OCI-LY1 (cell line): ENCODE measurements around the gene PACSIN2.

Experiments
- H2AFZ ChIP-seq: fragments of 200-600 bp; sonication (generic), shearing (Covaris generic); 2 replicates; pipeline ENCODE4 v1.6.0; 2014; ENCODE audit warnings: antibody characterized with exemption, mild to moderate bottlenecking, low read length
- H3F3A ChIP-seq: fragments of 200-600 bp; sonication (generic), shearing (Covaris generic); 2 replicates; pipeline ENCODE4 v1.6.0; 2014; ENCODE audit warnings: mild to moderate bottlenecking, antibody characterized with exemption, low read length, moderate library complexity; ENCODE audit not compliant: insufficient read depth
- H3K27ac ChIP-seq: fragments of 200-600 bp; sonication (generic); 2 replicates; pipeline ENCODE4 v1.5.1; 2014; ENCODE audit warnings: low read length, mixed run types, mild to moderate bottlenecking, low read depth; ENCODE audit not compliant: poor library complexity, severe bottlenecking
- H3K27me3 ChIP-seq: fragments of 200-600 bp; sonication (generic); 2 replicates; pipeline ENCODE4 v1.6.0; 2014; ENCODE audit warnings: antibody characterized with exemption, mild to moderate bottlenecking, low read length, moderate library complexity; ENCODE audit not compliant: insufficient read depth
- H3K36me3 ChIP-seq: fragments of 200-600 bp; sonication (generic); 2 replicates; pipeline ENCODE4 v1.6.1; 2014; ENCODE audit warnings: mild to moderate bottlenecking, antibody characterized with exemption, low read length, moderate library complexity, mixed read lengths; ENCODE audit not compliant: insufficient read depth
- H3K4me1 ChIP-seq: fragments of 200-600 bp; sonication (generic); 2 replicates; pipeline ENCODE4 v1.5.1; 2014; ENCODE audit warnings: mild to moderate bottlenecking, low read length, moderate library complexity; ENCODE audit not compliant: insufficient read depth, severe bottlenecking
- H3K4me2 ChIP-seq: fragments of 200-600 bp; sonication (generic), shearing (Covaris generic); 2 replicates; pipeline ENCODE4 v1.6.1; 2014; ENCODE audit warnings: low read length
- H3K4me3 ChIP-seq: fragments of 200-600 bp; sonication (generic); 2 replicates; pipeline ENCODE4 v1.5.1; 2014; ENCODE audit warnings: low read length, low read depth, mild to moderate bottlenecking, mixed read lengths; ENCODE audit not compliant: poor library complexity, severe bottlenecking
- H3K79me2 ChIP-seq: fragments of 200-600 bp; shearing (Covaris generic); 2 replicates; pipeline ENCODE4 v1.6.1; 2016; ENCODE audit warnings: mixed run types, low read length, mixed read lengths; ENCODE audit not compliant: insufficient read depth
- H3K9ac ChIP-seq: fragments of 200-600 bp; sonication (generic), shearing (Covaris generic); 2 replicates; pipeline ENCODE4 v1.6.1; 2014; ENCODE audit warnings: mild to moderate bottlenecking, low read length, mixed read lengths
- H3K9me2 ChIP-seq: fragments of 200-600 bp; sonication (generic), shearing (Covaris generic); 2 replicates; pipeline ENCODE4 v1.6.1; 2014; ENCODE audit warnings: low read depth, mild to moderate bottlenecking, low read length, mixed read lengths
- H3K9me3 ChIP-seq: fragments of 200-600 bp; shearing (Covaris generic); 2 replicates; pipeline ENCODE4 v1.6.1; 2014; ENCODE audit warnings: low read length, mixed read lengths
- H4K20me1 ChIP-seq: fragments of 200-600 bp; sonication (generic), shearing (Covaris generic); 2 replicates; pipeline ENCODE4 v1.6.0; 2016; ENCODE audit warnings: mild to moderate bottlenecking, low read length; ENCODE audit not compliant: insufficient read depth
- CTCF ChIP-seq: fragments of 200-600 bp; sonication (generic), shearing (Covaris generic); IDR thresholded peaks from 2 replicates; pipeline ENCODE4 v1.5.1; 2017; ENCODE audit warnings: mild to moderate bottlenecking, antibody characterized with exemption, low read length, moderate library complexity, mixed read lengths
- EZH2 ChIP-seq: fragments of 200-600 bp; sonication (generic), shearing (Covaris generic); IDR thresholded peaks from 2 replicates; pipeline ENCODE4 v1.8.0; 2017; ENCODE audit warnings: borderline replicate concordance, mixed run types, mild to moderate bottlenecking, antibody characterized with exemption, low read length, moderate library complexity, mixed read lengths

The PACSIN2 gene

GRCh38 chr22:42885446-42885845, 129.5 kb downstream of the PACSIN2 start:
- no peak for TF ChIP-seq CTCF
- no peak for TF ChIP-seq EZH2
- Histone ChIP-seq H3K27me3 (no peaks in the 10 kb centered on the region), H3K9ac (no peak overlapping the region), H3K4me1 (peaks cover 10% of the 10 kb centered on the region), H4K20me1 (no peaks in the 10 kb centered on the region), H2AFZ (no peak overlapping the region), H3K9me3 (no peaks in the 10 kb centered on the region), H3F3A (no peaks in the 10 kb centered on the region), H3K9me2 (no peaks in the 10 kb centered on the region), H3K4me2 (no peak overlapping the region), H3K27ac (no peak overlapping the region), H3K36me3 (peaks cover 6% of the 10 kb centered on the region; the same call in 1 of the 2 replicates), H3K4me3 (no peak overlapping the region), H3K79me2 (no peaks in the 10 kb centered on the region)

GRCh38 chr22:42884616-42885375, 130.2 kb downstream of the PACSIN2 start:
- Histone ChIP-seq H3K9me2 (no peaks in the 10 kb centered on the region), H2AFZ (no peak overlapping the region), H3K4me3 (no peak overlapping the region), H3K27ac (no peak overlapping the region), H3K4me1 (peaks cover 10% of the 10 kb centered on the region), H3K36me3 (peaks cover 6% of the 10 kb centered on the region; the same call in 1 of the 2 replicates), H3F3A (no peaks in the 10 kb centered on the region), H3K9ac (no peak overlapping the region), H4K20me1 (no peaks in the 10 kb centered on the region), H3K9me3 (no peaks in the 10 kb centered on the region), H3K27me3 (no peaks in the 10 kb centered on the region), H3K4me2 (no peak overlapping the region), H3K79me2 (no peaks in the 10 kb centered on the region)
- TF ChIP-seq CTCF (no peak), EZH2 (no peak)

- H3K27ac ChIP-seq, result no peak overlapping the region
These were observed 131.0 kb downstream of the PACSIN2 start for GRCh38 chr22:42883970-42884369.

More at GRCh38 chr22:42883970-42884369, 131.0 kb downstream of the PACSIN2 start:
- no peaks in the 10 kb centered on the region for H4K20me1 ChIP-seq
- no peak overlapping the region for H2AFZ ChIP-seq
- no peak overlapping the region for H3K4me2 ChIP-seq
- H3K4me3 ChIP-seq, result no peak overlapping the region
- H3K36me3 ChIP-seq, result peaks cover 7% of the 10 kb centered on the region; the same call in 1 of the 2 replicates
- H3K9me2 ChIP-seq, result no peaks in the 10 kb centered on the region
- H3F3A ChIP-seq, result no peaks in the 10 kb centered on the region
- no peaks in the 10 kb centered on the region for H3K27me3 ChIP-seq
- no peak overlapping the region for H3K9ac ChIP-seq
- TF ChIP-seq CTCF (no peak), EZH2 (no peak)
- no peaks in the 10 kb centered on the region for H3K9me3 ChIP-seq
- no peaks in the 10 kb centered on the region for H3K79me2 ChIP-seq
- peaks cover 10% of the 10 kb centered on the region for H3K4me1 ChIP-seq
